Pancreas (tissue), 10 donors: ENCODE measurements around the gene OR2AG1. TPM values are rescaled to one million over a fixed set of nuclear protein-coding genes. Genes with fewer than 3 reads are reported as not detected.

Source experiments
- ATAC-seq, 4 donors: fragments of 200-7000 bp; cut with Tn5 transposase; one replicate each; pipeline versions ENCODE4 v1.8.0 to v1.9.1; 2020; ENCODE audit warnings: mild to moderate bottlenecking in 4 of 4, moderate library complexity in 4 of 4
- DNase-seq, 6 donors: peaks; one replicate each; pipeline ENCODE4 v3.0.0-alpha.2; 2020
- FAIRE-seq: peaks from 2 replicates; lab custom pipeline; 2012; peaks lifted over from hg19 to GRCh38; lab: Jason Lieb, UNC
- H3K27ac ChIP-seq, 4 donors: fragments of 200-600 bp; sonication (generic); 1 replicate in 3 of 4; 2 replicates in 1 of 4; pipeline versions ENCODE4 v1.5.0 to v1.8.0; 2020
- H3K27me3 ChIP-seq, 4 donors: fragments of 200-600 bp; one replicate each; pipeline ENCODE4 v1.8.0; 2021
- H3K36me3 ChIP-seq, 3 donors: fragments of 200-600 bp; sonication (generic) in 1 of 3; one replicate each; pipeline versions ENCODE4 v1.5.0 to v1.8.0; 2020 to 2021
- H3K4me1 ChIP-seq, 3 donors: fragments of 200-600 bp; one replicate each; pipeline ENCODE4 v1.8.0; 2021
- H3K4me3 ChIP-seq, 4 donors: fragments of 200-600 bp; sonication (generic) in 2 of 4; one replicate each; pipeline versions ENCODE4 v1.5.0 to v1.8.0; 2020 to 2021
- H3K9me3 ChIP-seq, 4 donors: fragments of 200-600 bp; one replicate each; pipeline ENCODE4 v1.8.0; 2021
- CTCF ChIP-seq, 4 donors: fragments of 200-600 bp; sonication (generic) in 3 of 4; IDR thresholded peaks; one replicate each; pipeline versions ENCODE4 v1.5.0 to v1.8.0; 2021; ENCODE audit warnings: antibody characterized with exemption in 4 of 4
- WGBS, 2 donors: extraction: QIAGEN DNeasy Blood & Tissue Kit; methylation state at CpG; one replicate each; pipeline ENCODE4 v1.1.7; 2013; 5-methylcytosine and 5-hydroxymethylcytosine counted together
- intact Hi-C, 3 donors: fragments of 100-400 bp; cut with DNase I; formaldehyde crosslinking; loops; one replicate each; pipeline versions ENCODE4 v1.11.1 to v1.14.2; 2022
- polyA plus RNA-seq, 2 donors: library from polyadenylated mRNA; stranded (reverse); fragments of 200-250 nt; gene quantifications; one replicate each; pipeline ENCODE4 v1.2.3, GENCODE V29; 2013
- total RNA-seq, 6 donors: library from RNA; stranded (reverse); fragmentation: NEBNext Ultra II Directional in 4 of 6; extraction: Animal tissue kit (Norgen Biotek cat#: 25700) in 4 of 6; gene quantifications; one replicate each; pipeline versions ENCODE4 v1.2.1 to v1.2.4, GENCODE V29; 2021 to 2023
- donor health status: healthy with polysubstance abuse.
- donor health status: DM: no; HTN: no; CAD: no; lungs with moderate emphysema.
- donor health status: DM: no; HTN: no; CAD: no.
- donor health status: control.
- donor health status: control.
- donor health status: Bipolar disorder and iron deficiency.
- donor health status: DM: yes; HTN: yes; CAD: no.
- donor health status: DM: no; HTN: no; CAD: no.
- donor health status: DM: no; HTN: no; CAD: no.
- donor health status: DM: yes; HTN: yes; CAD: no.

The OR2AG1 gene
- total and polyA plus RNA-seq, 8 donors: not detected

- ATAC-seq (no peak), FAIRE-seq (no peak), DNase-seq (no peak)
- no peaks in the 10 kb centered on the region for H3K4me1 ChIP-seq
- H3K9me3 ChIP-seq: no peaks in the 10 kb centered on the region
- TF ChIP-seq CTCF (IDR thresholded peaks at IDR 0.05): no peak
- no peaks in the 10 kb centered on the region for H3K27me3 ChIP-seq
- 61 to 65% methylated on average over 7 of the region's 7 CpGs for WGBS, 2 donors
- H3K4me3 ChIP-seq: no peak overlapping the region
- no peak overlapping the region for H3K27ac ChIP-seq
- intact Hi-C loops: no loop called here
- no peaks in the 10 kb centered on the region for H3K36me3 ChIP-seq
These were observed 42.5 kb downstream of the OR2AG1 start for GRCh38 chr11:6825231-6825744.

DNA sequence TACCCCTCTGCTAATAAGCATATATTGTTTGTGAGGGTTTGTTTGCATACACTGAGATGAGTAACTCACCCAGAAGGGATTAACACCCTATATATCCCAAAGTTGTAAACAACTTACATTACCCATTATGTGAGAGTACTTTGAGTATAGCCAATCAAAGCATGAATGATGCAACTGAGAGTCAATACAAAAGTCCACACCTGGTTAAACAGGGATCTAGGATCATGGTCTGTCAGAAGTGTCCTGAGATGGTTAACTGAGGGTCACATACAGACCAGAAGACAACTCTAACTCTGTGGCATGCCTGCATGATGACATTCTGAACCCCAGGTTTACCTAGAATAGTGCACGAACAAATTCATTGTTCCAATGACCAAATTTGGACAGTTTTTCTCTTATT is 45.3 kb downstream of the OR2AG1 start:
- no peak overlapping the region for H3K4me3 ChIP-seq
- no peak for TF ChIP-seq CTCF (IDR thresholded peaks at IDR 0.05)
- no peaks in the 10 kb centered on the region for H3K9me3 ChIP-seq
- no peaks in the 10 kb centered on the region for H3K36me3 ChIP-seq
- H3K4me1 ChIP-seq: no peaks in the 10 kb centered on the region
- WGBS, 2 donors: 63 to 73% methylated on average over 1 of the region's 1 CpG
- no peak for DNase-seq
- ATAC-seq: no peak
- intact Hi-C loops: no loop called here
- H3K27me3 ChIP-seq: no peaks in the 10 kb centered on the region
- H3K27ac ChIP-seq: no peak overlapping the region
- FAIRE-seq: no peak

DNA sequence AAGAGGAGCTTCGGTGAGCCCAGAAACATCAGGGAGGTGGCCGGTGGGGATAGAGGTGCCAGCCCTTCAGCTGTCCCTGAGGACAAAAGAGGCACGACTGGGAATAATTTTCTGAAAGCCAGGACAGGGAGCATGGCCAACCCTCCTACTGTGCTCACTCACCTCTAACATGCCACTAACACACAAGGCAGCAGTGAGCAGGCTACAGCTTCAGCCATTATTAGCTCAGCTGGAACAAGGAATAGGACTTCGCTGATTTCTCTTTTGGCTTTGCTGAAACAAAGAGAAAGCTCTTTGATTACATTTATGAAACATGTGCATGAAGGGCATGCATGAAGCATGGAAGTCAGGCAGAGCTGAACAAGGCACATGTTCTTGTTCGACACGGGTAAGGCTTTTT is 50.5 kb downstream of the OR2AG1 start:
- DNase-seq (no peak), FAIRE-seq (no peak), ATAC-seq (no peak)
- intact Hi-C loops: no loop called here
- H3K36me3 ChIP-seq: no peaks in the 10 kb centered on the region
- TF ChIP-seq CTCF (IDR thresholded peaks at IDR 0.05): no peak
- no peak overlapping the region for H3K27ac ChIP-seq
- WGBS, 2 donors: 68 to 76% methylated on average over 6 of the region's 6 CpGs
- no peaks in the 10 kb centered on the region for H3K27me3 ChIP-seq
- no peaks in the 10 kb centered on the region for H3K9me3 ChIP-seq
- H3K4me3 ChIP-seq: no peak overlapping the region
- H3K4me1 ChIP-seq: no peaks in the 10 kb centered on the region

- no peaks in the 10 kb centered on the region for H3K27me3 ChIP-seq
- TF ChIP-seq CTCF (IDR thresholded peaks at IDR 0.05): no peak
- H3K9me3 ChIP-seq: no peaks in the 10 kb centered on the region
- intact Hi-C loops: no loop called here
- H3K4me3 ChIP-seq: no peak overlapping the region
- ATAC-seq: no peak
- DNase-seq: no peak
- H3K36me3 ChIP-seq: no peaks in the 10 kb centered on the region
- no peaks in the 10 kb centered on the region for H3K4me1 ChIP-seq
- WGBS, 2 donors: 61 to 75% methylated on average over 1 of the region's 1 CpG
- no peak for FAIRE-seq
- no peak overlapping the region for H3K27ac ChIP-seq
These were observed 51.2 kb downstream of the OR2AG1 start for GRCh38 chr11:6834021-6834420.

Other genes starting within 250 kb of the OR2AG1 start
- 10 to 100 TPM in 2 of 6 donors, 1 to 10 TPM in 4; 6.3 to 15.0 (median 8.7) TPM for gene RRP8, start 179.4 kb upstream of the OR2AG1 start, total RNA-seq
- 10 to 100 TPM; 16.6 to 25.0 TPM for gene RRP8, start 179.4 kb upstream of the OR2AG1 start, polyA plus RNA-seq
- gene ILK, start 179.2 kb upstream of the OR2AG1 start, total RNA-seq: 10 to 100 TPM; 47.9 to 90.0 (median 67.4) TPM
- gene ILK, start 179.2 kb upstream of the OR2AG1 start, polyA plus RNA-seq: 100 to 1,000 TPM in 1 of 2 donors, 10 to 100 TPM in 1; 98.5 to 137 TPM
- 10 to 100 TPM; 53.5 to 96.7 (median 75.6) TPM for gene TAF10, start 170.8 kb upstream of the OR2AG1 start, total RNA-seq
- 100 to 1,000 TPM; 116 TPM for gene TAF10, start 170.8 kb upstream of the OR2AG1 start, polyA plus RNA-seq
- gene TPP1, start 163.6 kb upstream of the OR2AG1 start, total RNA-seq: 10 to 100 TPM; 19.6 to 88.6 (median 24.6) TPM
- 10 to 100 TPM; 21.0 to 33.0 TPM for gene TPP1, start 163.6 kb upstream of the OR2AG1 start, polyA plus RNA-seq
- 1 to 10 TPM; 2.3 to 4.1 (median 3.3) TPM for gene DCHS1, start 127.2 kb upstream of the OR2AG1 start, total RNA-seq
- gene DCHS1, start 127.2 kb upstream of the OR2AG1 start, polyA plus RNA-seq: 1 to 10 TPM; 4.0 to 4.8 TPM
- gene MRPL17, start 99.7 kb upstream of the OR2AG1 start, total RNA-seq: 10 to 100 TPM; 10.6 to 24.5 (median 19.8) TPM
- 10 to 100 TPM; 33.6 to 33.8 TPM for gene MRPL17, start 99.7 kb upstream of the OR2AG1 start, polyA plus RNA-seq
- under 1 TPM in 5 of 6 donors, not detected in 1; 0.08 to 0.17 (median 0.12) TPM for gene OR2AG2, start 11.0 kb upstream of the OR2AG1 start, total RNA-seq
- gene OR2AG2, start 11.0 kb upstream of the OR2AG1 start, polyA plus RNA-seq: not detected
- under 1 TPM; 0.06 to 0.39 (median 0.16) TPM for gene OR6A2, start 16.7 kb downstream of the OR2AG1 start, total RNA-seq
- gene OR6A2, start 16.7 kb downstream of the OR2AG1 start, polyA plus RNA-seq: not detected
- not detected for gene OR10A5, start 62.7 kb downstream of the OR2AG1 start, total RNA-seq
- not detected for gene OR10A5, start 62.7 kb downstream of the OR2AG1 start, polyA plus RNA-seq
- not detected for gene OR10A2, start 80.0 kb downstream of the OR2AG1 start, total RNA-seq
- gene OR10A2, start 80.0 kb downstream of the OR2AG1 start, polyA plus RNA-seq: not detected
- not detected for gene OR10A4, start 93.6 kb downstream of the OR2AG1 start, total RNA-seq
- not detected for gene OR10A4, start 93.6 kb downstream of the OR2AG1 start, polyA plus RNA-seq
- gene OR2D2, start 109.5 kb downstream of the OR2AG1 start, total RNA-seq: under 1 TPM in 4 of 6 donors, not detected in 2; 0.19 to 0.28 (median 0.20) TPM
- gene OR2D2, start 109.5 kb downstream of the OR2AG1 start, polyA plus RNA-seq: not detected
- gene OR2D3, start 138.0 kb downstream of the OR2AG1 start, total RNA-seq: not detected
- gene OR2D3, start 138.0 kb downstream of the OR2AG1 start, polyA plus RNA-seq: not detected
- gene ZNF215, start 143.4 kb downstream of the OR2AG1 start, total RNA-seq: 1 to 10 TPM; 1.7 to 4.5 (median 2.7) TPM
- 1 to 10 TPM; 1.6 TPM for gene ZNF215, start 143.4 kb downstream of the OR2AG1 start, polyA plus RNA-seq
- 1 to 10 TPM in 5 of 6 donors, under 1 TPM in 1; 0.88 to 4.3 (median 1.8) TPM for gene ZNF214, start 237.3 kb downstream of the OR2AG1 start, total RNA-seq
- 1 to 10 TPM in 1 of 2 donors, under 1 TPM in 1; 0.34 to 1.1 TPM for gene ZNF214, start 237.3 kb downstream of the OR2AG1 start, polyA plus RNA-seq
- under 1 TPM in 4 of 6 donors, not detected in 2; 0.06 to 0.09 (median 0.07) TPM for gene NLRP14, start 237.5 kb downstream of the OR2AG1 start, total RNA-seq
- gene NLRP14, start 237.5 kb downstream of the OR2AG1 start, polyA plus RNA-seq: under 1 TPM in 1 of 2 donors, not detected in 1; 0.07 TPM